Endothelial cell of umbilical vein (primary cell): ENCODE results near the gene RELL1. TPM values are rescaled to one million over a fixed set of nuclear protein-coding genes. Genes with fewer than 3 reads are reported as not detected.

Experiments used
- BruUV-seq: library from RNA; stranded (reverse); fragments of 400-500 nt; replicated peaks from 2 replicates; lab custom pipeline; 2021; lab: Mats Ljungman, UMichigan
- CTCF ChIA-PET: fragments of 300-600, 350-600 bp; sonication (Branson Sonifier 250); formaldehyde crosslinking; loops from one replicate; lab custom pipeline; 2021; ENCODE audit warnings: antibody characterized with exemption, inconsistent platforms; lab: Charles Lee
- POLR2A ChIA-PET: fragments of 300-600, 350-600 bp; sonication (Branson Sonifier 250); formaldehyde crosslinking; loops from one replicate; lab custom pipeline; 2021; ENCODE audit warnings: antibody characterized with exemption, inconsistent platforms; lab: Charles Lee
- DNase-seq: peaks from one replicate; pipeline ENCODE4 v3.0.0-alpha.2; 2011; ENCODE audit warnings: low read depth, low spot score
- FAIRE-seq: peaks from 2 replicates; lab custom pipeline; 2011; peaks lifted over from hg19 to GRCh38; lab: Jason Lieb, UNC
- H2AFZ ChIP-seq: 2 replicates; pipeline ENCODE4 v1.6.0; 2012; ENCODE audit warnings: low read depth, low read length, control low read depth, inconsistent platforms
- H3K27ac ChIP-seq: 2 replicates; pipeline ENCODE4 v1.5.1; 2011; ENCODE audit warnings: low read depth, mild to moderate bottlenecking, control low read depth, low read length, moderate library complexity; ENCODE audit not compliant: insufficient read depth
- H3K27me3 ChIP-seq, 2 experiments: 2 replicates each; pipeline versions ENCODE4 v1.6.0 to v1.6.1; 2011; ENCODE audit warnings: low read length in 2 of 2, mixed read lengths in 1 of 2; ENCODE audit not compliant: control insufficient read depth in 2 of 2, insufficient read depth in 2 of 2
- H3K36me3 ChIP-seq, 2 experiments: 2 replicates in 1 of 2; 3 replicates in 1 of 2; pipeline ENCODE4 v1.5.1; 2011; ENCODE audit warnings: low read length in 2 of 2, mild to moderate bottlenecking in 1 of 2, moderate library complexity in 1 of 2; ENCODE audit not compliant: control insufficient read depth in 2 of 2, insufficient read depth in 2 of 2; ENCODE audit errors: extremely low read depth in 1 of 2
- H3K4me1 ChIP-seq: 3 replicates; pipeline ENCODE4 v1.5.1; 2011; ENCODE audit warnings: mild to moderate bottlenecking, low read length; ENCODE audit not compliant: control insufficient read depth, insufficient read depth; ENCODE audit errors: extremely low read depth
- H3K4me2 ChIP-seq: 2 replicates; pipeline ENCODE4 v1.6.1; 2011; ENCODE audit warnings: low read length, control low read depth, mixed read lengths; ENCODE audit not compliant: insufficient read depth
- H3K4me3 ChIP-seq, 3 experiments: fragments of 200-600 bp in 1 of 3; sonication (generic), shearing (Covaris generic) in 1 of 3; replicated peaks in 1 of 3; 2 replicates each; pipeline ENCODE4 v1.5.1; 2011 to 2016; ENCODE audit warnings: control low read depth in 3 of 3, low read length in 3 of 3, mild to moderate bottlenecking in 2 of 3, inconsistent platforms in 1 of 3, low read depth in 1 of 3, moderate library complexity in 1 of 3; ENCODE audit not compliant: insufficient read depth in 1 of 3
- H3K79me2 ChIP-seq: 2 replicates; pipeline ENCODE4 v1.6.0; 2012; ENCODE audit warnings: low read length, inconsistent platforms; ENCODE audit not compliant: control insufficient read depth, insufficient read depth
- H3K9ac ChIP-seq: replicated peaks from 2 replicates; pipeline ENCODE3; 2011; ENCODE audit warnings: low read length, control low read depth; ENCODE audit not compliant: insufficient read depth; ENCODE audit errors: extremely low read depth
- H3K9me1 ChIP-seq: replicated peaks from 3 replicates; pipeline ENCODE4 v1.6.0; 2011; ENCODE audit warnings: mild to moderate bottlenecking, low read length; ENCODE audit not compliant: control insufficient read depth, insufficient read depth; ENCODE audit errors: extremely low read depth
- H3K9me3 ChIP-seq: replicated peaks from 2 replicates; pipeline ENCODE4 v1.5.1; 2012; ENCODE audit warnings: low read length, inconsistent platforms; ENCODE audit not compliant: control insufficient read depth, insufficient read depth
- H4K20me1 ChIP-seq: replicated peaks from 2 replicates; pipeline ENCODE3; 2011; ENCODE audit warnings: mild to moderate bottlenecking, low read length; ENCODE audit not compliant: control insufficient read depth, insufficient read depth; ENCODE audit errors: extremely low read depth
- EZH2 ChIP-seq: IDR thresholded peaks from 2 replicates; pipeline ENCODE4 v1.6.1; 2012; ENCODE audit warnings: borderline replicate concordance, low read depth, mild to moderate bottlenecking, moderate library complexity, low read length, inconsistent platforms; ENCODE audit not compliant: severe bottlenecking
- FOS ChIP-seq: IDR thresholded peaks from 2 replicates; pipeline ENCODE4 v1.6.1; 2011; ENCODE audit warnings: mild to moderate bottlenecking, low read length, moderate library complexity, borderline replicate concordance; ENCODE audit not compliant: insufficient read depth
- GATA2 ChIP-seq: IDR thresholded peaks from 2 replicates; pipeline ENCODE4 v1.7.0; 2011; ENCODE audit warnings: low read depth, mild to moderate bottlenecking, moderate library complexity, mixed read lengths, low read length; ENCODE audit not compliant: insufficient read length, insufficient read depth
- MYC ChIP-seq: IDR thresholded peaks from one replicate; pipeline ENCODE4 v1.6.1; 2011; ENCODE audit warnings: mild to moderate bottlenecking, low read depth, low read length
- POLR2A ChIP-seq: IDR thresholded peaks from 2 replicates; pipeline ENCODE4 v1.6.1; 2012; ENCODE audit warnings: low read depth, mild to moderate bottlenecking, control low read depth, low read length
- dilution Hi-C: fragments of 300-500 bp; cut with MboI; formaldehyde crosslinking; loops from one replicate; pipeline ENCODE4 v1.15.0; 2019; ENCODE audit warnings: low sequenced_read_pairs; ENCODE audit not compliant: extremely low pct_ligation_motif_present
- intact Hi-C: fragments of 100-400 bp; cut with micrococcal nuclease; formaldehyde crosslinking; loops from one replicate; pipeline ENCODE4 v1.10.0; 2022
- polyA plus RNA-seq, 4 experiments: library from polyadenylated mRNA; depleted of rRNA in 3 of 4; stranded (reverse) in 3 of 4; unstranded in 1 of 4; fragments of >200 nt; gene quantifications; 2 replicates each; pipeline versions ENCODE4 v1.2.1 to v1.2.3, GENCODE V29; 2011 to 2012; ENCODE audit warnings: missing spikeins in 1 of 4
- total RNA-seq: library from RNA; stranded (reverse); gene quantifications from 2 replicates; pipeline ENCODE4 v1.2.3, GENCODE V29; 2021
- TF ChIP-seq, protein P1 (sequence below), 2 donors: IDR thresholded peaks; 1 replicate in 1 of 2; 2 replicates in 1 of 2; pipeline ENCODE4 v1.5.1; 2011; ENCODE audit warnings: low read length in 2 of 2, mild to moderate bottlenecking in 2 of 2, moderate library complexity in 2 of 2, control low read depth in 1 of 2, inconsistent platforms in 1 of 2, low read depth in 1 of 2; ENCODE audit not compliant: insufficient read depth in 1 of 2; ENCODE audit errors: extremely low read depth in 1 of 2
- TF ChIP-seq, protein P2 (sequence below): IDR thresholded peaks from 2 replicates; pipeline ENCODE4 v1.6.1; 2011; ENCODE audit not compliant: insufficient read depth, insufficient read length

Gene RELL1
- total and polyA plus RNA-seq, 2 donors (not counting 3 experiments of a cell fraction or from before 2014, with no cell fraction given): 20.8 to 91.7 TPM

DNA sequence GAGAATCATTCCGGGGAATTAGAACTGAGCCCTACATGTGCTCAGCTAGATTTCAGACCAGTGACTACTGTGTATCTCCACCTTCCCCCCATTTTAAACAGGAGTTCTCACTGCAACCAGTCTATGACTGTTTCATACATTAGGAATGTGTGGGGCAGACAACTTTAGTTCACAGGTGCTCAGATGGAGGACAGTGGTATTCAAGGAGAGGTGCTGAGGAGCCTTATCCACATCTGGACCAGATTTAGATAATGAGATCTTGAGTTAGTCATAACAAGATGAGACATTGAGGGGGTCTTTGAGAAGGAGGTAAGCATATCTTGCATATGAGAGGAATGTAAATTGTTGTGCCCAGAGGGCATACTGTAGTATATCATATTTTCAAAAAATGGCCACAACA lies 32.8 kb upstream of the RELL1 start:
- ChIA-PET POLR2A (no interaction called here), CTCF (no interaction called here)
- Histone ChIP-seq H3K27ac (no peak overlapping the region), H3K79me2 (no peaks in the 10 kb centered on the region), H3K4me1 (peaks cover 8% of the 10 kb centered on the region), H3K4me3 (no peak overlapping the region), H3K27me3 (peaks cover 2 to 4% of the 10 kb centered on the region in 2 experiments), H3K9me3 (no peaks in the 10 kb centered on the region), H3K9ac (no peak overlapping the region), H3K9me1 (no peaks in the 10 kb centered on the region), H3K4me2 (no peak overlapping the region), H2AFZ (no peak overlapping the region), H3K36me3 (no peaks in the 10 kb centered on the region), H4K20me1 (no peaks in the 10 kb centered on the region)
- TF ChIP-seq FOS: no peak
- TF ChIP-seq, protein P1, sequence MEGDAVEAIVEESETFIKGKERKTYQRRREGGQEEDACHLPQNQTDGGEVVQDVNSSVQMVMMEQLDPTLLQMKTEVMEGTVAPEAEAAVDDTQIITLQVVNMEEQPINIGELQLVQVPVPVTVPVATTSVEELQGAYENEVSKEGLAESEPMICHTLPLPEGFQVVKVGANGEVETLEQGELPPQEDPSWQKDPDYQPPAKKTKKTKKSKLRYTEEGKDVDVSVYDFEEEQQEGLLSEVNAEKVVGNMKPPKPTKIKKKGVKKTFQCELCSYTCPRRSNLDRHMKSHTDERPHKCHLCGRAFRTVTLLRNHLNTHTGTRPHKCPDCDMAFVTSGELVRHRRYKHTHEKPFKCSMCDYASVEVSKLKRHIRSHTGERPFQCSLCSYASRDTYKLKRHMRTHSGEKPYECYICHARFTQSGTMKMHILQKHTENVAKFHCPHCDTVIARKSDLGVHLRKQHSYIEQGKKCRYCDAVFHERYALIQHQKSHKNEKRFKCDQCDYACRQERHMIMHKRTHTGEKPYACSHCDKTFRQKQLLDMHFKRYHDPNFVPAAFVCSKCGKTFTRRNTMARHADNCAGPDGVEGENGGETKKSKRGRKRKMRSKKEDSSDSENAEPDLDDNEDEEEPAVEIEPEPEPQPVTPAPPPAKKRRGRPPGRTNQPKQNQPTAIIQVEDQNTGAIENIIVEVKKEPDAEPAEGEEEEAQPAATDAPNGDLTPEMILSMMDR (IDR thresholded peaks at IDR 0.05; ENCODE audit: extremely low read depth in 1 of 2, insufficient read depth in 1 of 2, low read depth in 1 of 2, low read length in 2 of 2): no peak
- no peak for TF ChIP-seq MYC
- TF ChIP-seq POLR2A: no peak
- TF ChIP-seq GATA2: no peak
- TF ChIP-seq, protein P2, sequence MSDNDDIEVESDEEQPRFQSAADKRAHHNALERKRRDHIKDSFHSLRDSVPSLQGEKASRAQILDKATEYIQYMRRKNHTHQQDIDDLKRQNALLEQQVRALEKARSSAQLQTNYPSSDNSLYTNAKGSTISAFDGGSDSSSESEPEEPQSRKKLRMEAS: no peak
- TF ChIP-seq EZH2: no peak
- DNase-seq (no peak), FAIRE-seq (no peak)
- intact Hi-C loops (no loop called here), dilution Hi-C loops (no loop called here)
- BruUV-seq: no TSS peak
